ENCODE results near the gene HTT. TPM values are rescaled to one million over a fixed set of nuclear protein-coding genes. Genes with fewer than 3 reads are reported as not detected.

The HTT gene
- total and polyA plus RNA-seq, 4 donors: 8.6 to 39.8 (median 16.4) TPM

DNA sequence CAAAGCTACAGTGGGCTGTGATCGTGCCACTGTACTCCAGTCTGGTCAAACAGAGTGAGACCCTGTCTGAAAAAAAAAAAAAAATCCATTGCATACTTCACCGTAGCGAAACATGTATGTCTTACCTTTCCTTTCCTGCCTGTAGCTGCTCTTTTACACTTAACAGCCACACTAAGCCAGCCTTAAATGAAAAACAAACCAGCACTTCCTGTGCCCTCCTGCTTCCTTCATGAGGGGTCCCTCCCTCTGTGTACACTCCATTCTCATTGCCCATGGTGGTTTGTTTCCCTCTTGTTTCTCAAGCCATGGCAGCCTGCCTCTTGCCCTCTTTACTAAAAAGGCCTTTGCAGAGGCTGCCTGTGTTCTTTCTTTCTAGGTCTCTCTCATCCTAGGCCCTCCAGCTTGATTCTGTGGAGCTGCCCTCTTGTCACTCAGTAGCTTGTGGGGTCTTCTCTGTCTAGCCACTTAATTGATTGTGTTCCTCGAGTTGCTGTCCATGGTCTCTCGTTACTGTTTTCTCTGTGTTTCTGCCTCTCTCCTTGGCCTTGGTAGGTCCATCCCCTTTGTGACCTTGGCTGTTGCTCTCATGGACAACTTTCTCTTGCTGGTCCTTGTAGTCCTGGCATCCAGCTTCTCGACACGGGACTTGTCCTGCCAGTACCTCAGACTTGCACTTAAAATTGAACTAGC is 122.3 kb downstream of the HTT start:
- Histone ChIP-seq H3K4me1 (ENCODE audit: control insufficient read depth in 4 of 4, insufficient read depth in 4 of 4, low read length in 3 of 4) (peaks cover 0 to 3% (median 0%) of the 10 kb centered on the region in 4 donors), H3K9me3 (ENCODE audit: control insufficient read depth in 4 of 4, low read length in 3 of 4) (no peaks in the 10 kb centered on the region), H3K36me3 (ENCODE audit: control insufficient read depth in 4 of 4, insufficient read depth in 3 of 4, low read depth in 1 of 4, low read length in 3 of 4) (peaks cover 0 to 26% (median 4%) of the 10 kb centered on the region in 4 donors), H3K27ac (ENCODE audit: low read depth in 1 of 2, low read length in 2 of 2) (no peak overlapping the region), H3K4me3 (ENCODE audit: low read depth in 1 of 3, low read length in 3 of 3) (no peak overlapping the region), H3K9ac (ENCODE audit: low read depth in 1 of 2, low read length in 2 of 2) (no peak overlapping the region), H3K27me3 (ENCODE audit: control insufficient read depth in 4 of 4, insufficient read depth in 4 of 4, low read length in 3 of 4) (no peaks in the 10 kb centered on the region)
- TF ChIP-seq RXRA (IDR thresholded peaks at IDR 0.05) (no peak), NR2F2 (IDR thresholded peaks at IDR 0.05) (no peak), GABPA (IDR thresholded peaks at IDR 0.05 in 1 of 2, conservative IDR thresholded peaks at IDR 0.05 in 1 of 2) (no peak), FOXA2 (IDR thresholded peaks at IDR 0.05) (no peak), EGR1 (IDR thresholded peaks at IDR 0.05; ENCODE audit: low read depth in 2 of 2) (no peak), FOXA1 (IDR thresholded peaks at IDR 0.05) (no peak), TAF1 (conservative IDR thresholded peaks at IDR 0.05) (no peak), HNF4G (IDR thresholded peaks at IDR 0.05) (no peak), JUND (IDR thresholded peaks at IDR 0.05) (no peak), RAD21 (IDR thresholded peaks at IDR 0.05) (no peak)
- TF ChIP-seq, protein P1, sequence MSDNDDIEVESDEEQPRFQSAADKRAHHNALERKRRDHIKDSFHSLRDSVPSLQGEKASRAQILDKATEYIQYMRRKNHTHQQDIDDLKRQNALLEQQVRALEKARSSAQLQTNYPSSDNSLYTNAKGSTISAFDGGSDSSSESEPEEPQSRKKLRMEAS (IDR thresholded peaks at IDR 0.05): no peak
- WGBS: 93% methylated on average over 7 of the region's 7 CpGs
- DNase-seq (ENCODE audit: low spot score): no peak

DNA sequence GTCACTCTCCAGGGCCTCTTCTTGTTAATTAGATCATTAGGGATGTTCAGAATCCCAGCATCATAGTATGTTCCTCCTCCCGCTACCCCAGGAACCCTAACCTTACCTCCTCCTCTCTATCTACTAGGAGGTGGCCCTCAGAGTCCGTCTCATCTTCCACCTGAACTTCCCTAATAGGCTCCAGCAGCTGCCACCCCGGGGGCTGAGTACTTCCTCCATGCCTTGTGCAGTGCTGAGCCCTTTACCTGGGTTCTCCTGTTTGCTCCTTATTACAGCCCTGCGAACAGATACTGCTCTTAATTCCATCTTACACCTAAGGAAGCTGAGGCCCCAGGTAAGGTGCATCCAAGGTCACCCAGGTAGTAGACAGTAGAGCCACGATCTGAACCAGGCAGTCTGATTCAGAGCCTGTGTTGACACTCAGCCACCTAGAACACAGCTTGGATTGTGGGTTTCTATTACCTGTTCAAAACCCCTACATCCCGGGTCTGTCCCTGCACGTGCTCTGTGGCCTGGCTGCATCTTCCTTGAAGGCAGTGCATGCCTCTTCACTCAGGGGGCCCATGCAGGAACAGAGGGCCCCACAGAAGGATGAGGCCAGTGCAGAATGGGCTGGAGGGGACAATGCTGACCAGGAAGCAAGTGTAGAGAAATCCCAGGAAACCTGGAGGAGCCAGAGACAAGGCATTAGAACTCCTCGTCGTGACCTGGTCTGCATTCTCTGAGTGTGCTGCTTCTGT is 123.1 kb downstream of the HTT start:
- TF ChIP-seq RXRA (IDR thresholded peaks at IDR 0.05) (no peak), TAF1 (conservative IDR thresholded peaks at IDR 0.05) (no peak), YY1 (IDR thresholded peaks at IDR 0.05) (no peak), HNF4A (conservative IDR thresholded peaks at IDR 0.05) (no peak), EGR1 (IDR thresholded peaks at IDR 0.05; ENCODE audit: low read depth in 2 of 2) (no peak), NR2F2 (IDR thresholded peaks at IDR 0.05) (no peak), RAD21 (IDR thresholded peaks at IDR 0.05) (no peak), JUND (IDR thresholded peaks at IDR 0.05) (no peak), GABPA (IDR thresholded peaks at IDR 0.05 in 1 of 2, conservative IDR thresholded peaks at IDR 0.05 in 1 of 2) (no peak), SP1 (IDR thresholded peaks at IDR 0.05) (no peak)
- TF ChIP-seq, protein P2, sequence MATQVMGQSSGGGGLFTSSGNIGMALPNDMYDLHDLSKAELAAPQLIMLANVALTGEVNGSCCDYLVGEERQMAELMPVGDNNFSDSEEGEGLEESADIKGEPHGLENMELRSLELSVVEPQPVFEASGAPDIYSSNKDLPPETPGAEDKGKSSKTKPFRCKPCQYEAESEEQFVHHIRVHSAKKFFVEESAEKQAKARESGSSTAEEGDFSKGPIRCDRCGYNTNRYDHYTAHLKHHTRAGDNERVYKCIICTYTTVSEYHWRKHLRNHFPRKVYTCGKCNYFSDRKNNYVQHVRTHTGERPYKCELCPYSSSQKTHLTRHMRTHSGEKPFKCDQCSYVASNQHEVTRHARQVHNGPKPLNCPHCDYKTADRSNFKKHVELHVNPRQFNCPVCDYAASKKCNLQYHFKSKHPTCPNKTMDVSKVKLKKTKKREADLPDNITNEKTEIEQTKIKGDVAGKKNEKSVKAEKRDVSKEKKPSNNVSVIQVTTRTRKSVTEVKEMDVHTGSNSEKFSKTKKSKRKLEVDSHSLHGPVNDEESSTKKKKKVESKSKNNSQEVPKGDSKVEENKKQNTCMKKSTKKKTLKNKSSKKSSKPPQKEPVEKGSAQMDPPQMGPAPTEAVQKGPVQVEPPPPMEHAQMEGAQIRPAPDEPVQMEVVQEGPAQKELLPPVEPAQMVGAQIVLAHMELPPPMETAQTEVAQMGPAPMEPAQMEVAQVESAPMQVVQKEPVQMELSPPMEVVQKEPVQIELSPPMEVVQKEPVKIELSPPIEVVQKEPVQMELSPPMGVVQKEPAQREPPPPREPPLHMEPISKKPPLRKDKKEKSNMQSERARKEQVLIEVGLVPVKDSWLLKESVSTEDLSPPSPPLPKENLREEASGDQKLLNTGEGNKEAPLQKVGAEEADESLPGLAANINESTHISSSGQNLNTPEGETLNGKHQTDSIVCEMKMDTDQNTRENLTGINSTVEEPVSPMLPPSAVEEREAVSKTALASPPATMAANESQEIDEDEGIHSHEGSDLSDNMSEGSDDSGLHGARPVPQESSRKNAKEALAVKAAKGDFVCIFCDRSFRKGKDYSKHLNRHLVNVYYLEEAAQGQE (IDR thresholded peaks at IDR 0.05): no peak
- TF ChIP-seq, protein P1 (IDR thresholded peaks at IDR 0.05): no peak
- TF ChIP-seq, protein P3, sequence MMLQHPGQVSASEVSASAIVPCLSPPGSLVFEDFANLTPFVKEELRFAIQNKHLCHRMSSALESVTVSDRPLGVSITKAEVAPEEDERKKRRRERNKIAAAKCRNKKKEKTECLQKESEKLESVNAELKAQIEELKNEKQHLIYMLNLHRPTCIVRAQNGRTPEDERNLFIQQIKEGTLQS (IDR thresholded peaks at IDR 0.05): no peak
- TF ChIP-seq, protein P4, sequence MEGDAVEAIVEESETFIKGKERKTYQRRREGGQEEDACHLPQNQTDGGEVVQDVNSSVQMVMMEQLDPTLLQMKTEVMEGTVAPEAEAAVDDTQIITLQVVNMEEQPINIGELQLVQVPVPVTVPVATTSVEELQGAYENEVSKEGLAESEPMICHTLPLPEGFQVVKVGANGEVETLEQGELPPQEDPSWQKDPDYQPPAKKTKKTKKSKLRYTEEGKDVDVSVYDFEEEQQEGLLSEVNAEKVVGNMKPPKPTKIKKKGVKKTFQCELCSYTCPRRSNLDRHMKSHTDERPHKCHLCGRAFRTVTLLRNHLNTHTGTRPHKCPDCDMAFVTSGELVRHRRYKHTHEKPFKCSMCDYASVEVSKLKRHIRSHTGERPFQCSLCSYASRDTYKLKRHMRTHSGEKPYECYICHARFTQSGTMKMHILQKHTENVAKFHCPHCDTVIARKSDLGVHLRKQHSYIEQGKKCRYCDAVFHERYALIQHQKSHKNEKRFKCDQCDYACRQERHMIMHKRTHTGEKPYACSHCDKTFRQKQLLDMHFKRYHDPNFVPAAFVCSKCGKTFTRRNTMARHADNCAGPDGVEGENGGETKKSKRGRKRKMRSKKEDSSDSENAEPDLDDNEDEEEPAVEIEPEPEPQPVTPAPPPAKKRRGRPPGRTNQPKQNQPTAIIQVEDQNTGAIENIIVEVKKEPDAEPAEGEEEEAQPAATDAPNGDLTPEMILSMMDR (IDR thresholded peaks at IDR 0.05; ENCODE audit: low read depth, low read length, missing input control): no peak
- no peak overlapping the region for H3K4me3 ChIP-seq (ENCODE audit: low read depth in 1 of 3, low read length in 3 of 3)
- no peaks in the 10 kb centered on the region for H3K9me3 ChIP-seq (ENCODE audit: control insufficient read depth in 4 of 4, low read length in 3 of 4)
- H3K27me3 ChIP-seq (ENCODE audit: control insufficient read depth in 4 of 4, insufficient read depth in 4 of 4, low read length in 3 of 4): no peaks in the 10 kb centered on the region
- 91% methylated on average over 9 of the region's 9 CpGs for WGBS
- H3K4me1 ChIP-seq (ENCODE audit: control insufficient read depth in 4 of 4, insufficient read depth in 4 of 4, low read length in 3 of 4): peaks cover under 1 to 10% (median 3%) of the 10 kb centered on the region in 4 donors
- H3K36me3 ChIP-seq (ENCODE audit: control insufficient read depth in 4 of 4, insufficient read depth in 3 of 4, low read depth in 1 of 4, low read length in 3 of 4): peaks cover 0 to 26% (median 4%) of the 10 kb centered on the region in 4 donors
- no peak for DNase-seq (ENCODE audit: low spot score)
- no peak overlapping the region for H3K27ac ChIP-seq (ENCODE audit: low read depth in 1 of 2, low read length in 2 of 2)
- H3K9ac ChIP-seq (ENCODE audit: low read depth in 1 of 2, low read length in 2 of 2): no peak overlapping the region
